ENCODE results near the gene PC. TPM values are rescaled to one million over a fixed set of nuclear protein-coding genes. Genes with fewer than 3 reads are reported as not detected.

PC gene
- total and polyA plus RNA-seq, 9 of the 15 experiments (the other 6 are each of a cell fraction or from before 2014, with no cell fraction given), result 0.94 to 38.0 (median 8.7) TPM

GRCh38 chr11:66858186-66858938 is 99.8 kb downstream of the PC start:
- WGBS (ENCODE audit: insufficient coverage, low coverage, missing lambda C conversion rate), result 93% methylated on average over 16 of the region's 62 CpGs
- H3K9ac ChIP-seq (ENCODE audit: insufficient read depth in 1 of 2, low read depth in 2 of 2, low read length in 2 of 2), result peak overlapping the region in 1 of 2 experiments; percentile 94; a peak in 2 of 4 replicates
- H3K9me3 ChIP-seq (replicated peaks; ENCODE audit: control insufficient read depth, insufficient read depth, low read depth, low read length), result no peaks in the 10 kb centered on the region
- H3K4me3 ChIP-seq, result peak overlapping the region; percentile 68; the same call in 1 of the 2 replicates
- H2AFZ ChIP-seq (ENCODE audit: low read depth, low read length), result no peak overlapping the region
- no peaks in the 10 kb centered on the region for H4K20me1 ChIP-seq (replicated peaks; ENCODE audit: control insufficient read depth, insufficient read depth, low read length)
- H3K27me3 ChIP-seq (ENCODE audit: control insufficient read depth in 2 of 2, insufficient read depth in 2 of 2, low read length in 2 of 2), result no peaks in the 10 kb centered on the region
- H3K4me2 ChIP-seq (ENCODE audit: insufficient read depth, low read length), result no peak overlapping the region
- H3K9me1 ChIP-seq (ENCODE audit: control insufficient read depth, insufficient read depth, low read length), result no peaks in the 10 kb centered on the region
- H3K27ac ChIP-seq (ENCODE audit: extremely low read depth, low read depth, low read length), result no peak overlapping the region
- H3K4me1 ChIP-seq (replicated peaks in 1 of 2; ENCODE audit: control insufficient read depth in 2 of 2, insufficient read depth in 2 of 2, low read length in 2 of 2), result peaks cover 11 to 83% of the 10 kb centered on the region in 2 experiments; a peak in 4 of 5 replicates
- peaks cover 36% of the 10 kb centered on the region; the same call in 1 of the 3 replicates for H3K36me3 ChIP-seq (ENCODE audit: control insufficient read depth, insufficient read depth, low read length)
- no TSS peak for BruUV-seq (replicated peaks)
- ChIA-PET CTCF (ENCODE audit: low intra/inter-chr PET ratio) (no interaction called here), POLR2A (interaction anchor here (0.7 to 1.0 kb wide), 3 partner anchors 13 to 179 kb away, joined by 3 to 6 read pairs (median 3); partner anchors contain the start of gene RCE1)
- intact Hi-C loops (cut with micrococcal nuclease) (no loop called here), in situ Hi-C loops (cut with MboI) (no loop called here)
- FAIRE-seq (no peak), ATAC-seq (no peak), DNase-seq (ENCODE audit: extremely low read depth in 1 of 4, low spot score in 3 of 4) (no peak)
- peaks cover 25% of the 10 kb centered on the region for H3K79me2 ChIP-seq (ENCODE audit: control insufficient read depth, insufficient read depth, low read length)
- TF ChIP-seq KDM1A (IDR thresholded peaks at IDR 0.05) (no peak), POLR2G (IDR thresholded peaks at IDR 0.05; ENCODE audit: low read depth, low read length) (peak; percentile 18), MCM7 (IDR thresholded peaks at IDR 0.05) (no peak), MECOM (CRISPR knock-in tag; IDR thresholded peaks at IDR 0.05) (no peak), HNRNPL (IDR thresholded peaks at IDR 0.05; ENCODE audit: low read depth, low read length) (peak; percentile 63; the same call in 1 of the 2 replicates)
- TF ChIP-seq, protein P1, sequence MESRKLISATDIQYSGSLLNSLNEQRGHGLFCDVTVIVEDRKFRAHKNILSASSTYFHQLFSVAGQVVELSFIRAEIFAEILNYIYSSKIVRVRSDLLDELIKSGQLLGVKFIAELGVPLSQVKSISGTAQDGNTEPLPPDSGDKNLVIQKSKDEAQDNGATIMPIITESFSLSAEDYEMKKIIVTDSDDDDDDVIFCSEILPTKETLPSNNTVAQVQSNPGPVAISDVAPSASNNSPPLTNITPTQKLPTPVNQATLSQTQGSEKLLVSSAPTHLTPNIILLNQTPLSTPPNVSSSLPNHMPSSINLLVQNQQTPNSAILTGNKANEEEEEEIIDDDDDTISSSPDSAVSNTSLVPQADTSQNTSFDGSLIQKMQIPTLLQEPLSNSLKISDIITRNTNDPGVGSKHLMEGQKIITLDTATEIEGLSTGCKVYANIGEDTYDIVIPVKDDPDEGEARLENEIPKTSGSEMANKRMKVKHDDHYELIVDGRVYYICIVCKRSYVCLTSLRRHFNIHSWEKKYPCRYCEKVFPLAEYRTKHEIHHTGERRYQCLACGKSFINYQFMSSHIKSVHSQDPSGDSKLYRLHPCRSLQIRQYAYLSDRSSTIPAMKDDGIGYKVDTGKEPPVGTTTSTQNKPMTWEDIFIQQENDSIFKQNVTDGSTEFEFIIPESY (CRISPR knock-in tag; IDR thresholded peaks at IDR 0.05), result peak; percentile 94
